DMS153 treated with DMSO at 0.1 percent for 48 hours (cell line): ENCODE results near the gene FGF1.

Source experiments
- DNase-seq: peaks from one replicate; lab custom pipeline; 2025; ENCODE audit not compliant: unreplicated experiment; lab: John Stamatoyannopoulos, UW

FGF1 gene

DNA sequence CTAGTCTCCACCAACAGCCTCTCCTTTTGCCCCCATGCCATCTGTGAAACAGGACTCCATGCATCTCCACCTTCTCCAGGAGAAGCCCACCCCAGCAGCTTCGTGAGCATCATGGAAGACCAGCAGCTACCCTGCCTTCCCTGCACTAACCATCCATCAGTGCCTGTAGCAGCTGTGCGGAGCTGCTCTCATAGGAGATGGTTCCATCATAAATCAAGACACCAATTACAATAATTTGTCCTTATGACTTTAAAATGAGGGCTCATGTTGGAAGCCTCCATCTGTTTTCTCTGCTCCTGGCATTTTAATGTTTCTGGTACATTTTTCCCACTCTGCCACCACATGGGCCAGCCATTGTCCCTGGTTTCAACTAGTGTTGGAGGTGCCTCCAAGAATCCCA, 69.9 kb downstream of the FGF1 start:
- no peak for DNase-seq

DNA sequence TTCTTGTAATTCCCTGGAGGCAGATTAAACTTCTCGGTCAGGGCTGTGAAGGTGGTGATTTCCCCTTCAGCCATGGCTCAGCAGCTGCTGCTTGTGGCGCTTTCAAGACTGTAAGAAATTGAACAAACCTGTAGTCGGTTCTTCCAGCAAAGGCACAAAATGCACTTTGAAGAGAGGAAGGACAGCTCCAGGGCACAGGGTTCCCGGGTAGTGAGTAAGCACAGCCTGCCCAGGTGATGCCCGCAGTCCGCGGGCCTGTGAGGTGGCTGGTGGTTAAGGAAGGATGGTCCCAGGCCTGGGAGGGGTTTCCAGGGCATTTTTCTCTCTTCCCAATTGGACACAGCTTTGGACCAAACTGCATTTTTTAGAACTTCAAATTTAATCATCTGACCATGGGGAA, 71.8 kb downstream of the FGF1 start:
- DNase-seq: no peak

DNA sequence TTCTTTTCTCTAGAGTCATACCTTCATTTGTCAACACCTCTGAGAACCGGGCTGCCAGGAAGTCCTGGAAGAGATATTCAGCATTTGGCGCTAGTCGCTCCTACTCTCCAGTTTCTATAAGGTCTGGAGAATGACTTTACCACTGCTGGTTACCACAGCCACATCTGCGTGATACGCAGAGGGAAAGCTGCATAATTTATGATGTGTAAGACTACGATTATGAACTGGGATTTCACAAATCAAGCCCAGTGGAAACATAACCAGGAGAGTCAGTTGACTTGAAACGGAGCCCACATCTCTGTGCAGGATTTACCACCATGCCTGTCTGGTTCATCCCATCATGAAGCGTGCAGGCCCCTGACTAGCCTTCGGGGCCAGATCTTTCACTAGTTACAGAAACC, 72.6 kb downstream of the FGF1 start:
- no peak for DNase-seq

DNA sequence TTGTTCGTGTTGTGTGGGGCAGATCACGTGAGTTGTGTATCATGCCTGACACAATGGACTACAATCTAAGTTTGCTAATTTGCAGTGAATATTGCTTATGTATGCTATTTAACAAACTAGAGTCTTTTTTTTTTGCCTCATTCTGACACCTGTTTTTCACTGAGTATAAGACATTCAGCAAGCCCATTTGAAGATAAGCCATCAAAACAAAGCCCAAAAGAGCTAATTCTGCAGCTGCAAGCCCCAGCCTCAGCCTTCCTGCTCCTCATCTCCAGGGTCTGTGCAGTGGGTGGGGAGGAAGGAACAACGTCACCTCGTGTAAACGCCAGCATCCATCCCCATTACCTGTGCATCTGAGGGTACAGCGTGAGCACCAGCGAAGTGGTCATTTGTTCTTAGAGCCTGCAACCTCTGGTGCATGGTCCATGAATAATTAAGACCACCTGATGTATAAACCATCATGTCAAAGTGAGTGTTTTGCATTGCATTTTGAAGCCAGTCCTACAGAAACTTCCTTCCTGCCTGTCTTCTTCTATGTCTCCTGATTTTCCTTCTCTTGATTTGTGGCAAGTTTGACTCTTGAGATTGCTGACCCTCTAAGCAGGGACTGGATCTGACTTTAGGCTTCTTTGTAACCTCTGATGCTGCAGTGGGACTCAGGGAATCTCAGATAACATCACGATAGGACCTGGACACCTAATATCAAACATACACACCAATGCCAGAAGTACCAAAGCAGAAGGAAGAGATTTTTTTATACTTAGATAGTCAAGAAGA, 73.2 kb downstream of the FGF1 start:
- DNase-seq: no peak

DNA sequence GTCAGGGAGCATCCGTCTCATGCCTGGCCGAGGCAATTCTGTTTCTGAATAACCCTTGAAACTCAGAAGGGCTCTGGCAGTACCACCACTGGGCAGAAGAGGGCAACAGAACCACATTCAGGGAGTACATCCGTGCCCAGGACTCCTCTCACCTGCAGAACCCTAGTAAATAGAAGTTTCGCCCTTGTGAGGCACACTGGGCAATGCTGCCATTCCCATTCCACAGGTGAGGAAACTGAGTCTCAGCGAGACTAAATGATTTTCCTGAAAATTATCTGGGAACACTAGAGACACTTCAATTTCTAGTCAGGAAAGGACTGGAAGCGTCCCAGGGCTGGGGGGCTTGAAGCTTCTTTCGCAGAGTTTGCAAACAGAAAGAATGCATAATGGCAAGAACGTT, 74.7 kb downstream of the FGF1 start:
- no peak for DNase-seq

DNA sequence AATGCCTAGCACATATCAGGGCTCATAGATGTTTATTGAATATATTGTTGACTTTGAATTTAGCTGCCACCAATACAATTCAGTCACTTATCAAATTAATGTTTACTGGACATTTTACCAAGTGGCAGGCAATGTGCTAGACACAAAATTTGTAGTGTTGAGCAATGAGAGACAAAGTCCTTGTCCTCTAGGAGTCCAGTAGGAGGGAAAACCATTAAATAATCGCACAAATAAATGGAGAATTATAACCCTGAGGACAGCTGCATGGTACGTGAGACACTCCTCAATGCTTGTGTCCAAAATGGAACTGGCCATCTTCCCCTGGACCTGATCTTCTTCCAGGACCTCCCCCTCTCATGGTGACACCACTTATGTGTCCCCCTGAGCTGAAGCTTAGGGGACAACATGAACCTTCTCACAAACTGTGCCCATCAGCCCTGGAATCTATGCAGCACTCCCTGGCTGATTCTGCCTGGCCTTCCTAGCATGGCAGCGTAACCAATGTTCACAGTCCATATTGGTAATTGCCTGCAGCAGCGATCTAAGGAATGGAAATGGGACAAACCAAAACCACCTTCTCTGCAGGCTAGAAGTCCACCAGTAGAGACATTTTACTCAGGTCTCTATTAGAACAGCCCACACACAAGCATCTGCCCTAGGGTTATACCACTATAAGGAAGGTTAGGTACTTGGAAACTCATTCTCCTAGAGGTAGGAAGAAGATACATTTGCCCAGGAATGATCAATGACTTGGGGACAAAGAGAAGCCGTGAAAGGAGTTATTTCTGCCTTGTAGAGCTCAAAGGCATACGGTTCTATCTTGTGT, 75.5 kb downstream of the FGF1 start:
- no peak for DNase-seq

DNA sequence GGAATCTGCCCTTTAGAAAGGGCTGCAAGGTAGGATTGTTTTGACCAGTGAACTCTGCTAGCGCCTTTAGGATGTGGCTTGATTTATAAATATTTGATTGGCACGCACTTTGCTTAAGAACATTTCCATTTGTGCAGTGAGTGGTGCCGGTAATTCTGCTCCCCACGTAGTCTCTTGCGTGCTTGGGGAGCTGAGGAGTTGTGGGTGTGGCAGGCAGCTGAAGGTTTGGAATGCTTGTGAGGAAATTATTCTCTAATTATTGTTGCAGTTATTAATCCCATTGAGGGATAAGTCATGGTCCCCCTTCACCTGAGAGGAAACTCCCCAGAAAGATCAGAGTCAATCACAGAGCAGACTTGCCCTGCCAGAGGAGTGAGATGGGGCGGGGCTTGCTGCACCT, 76.7 kb downstream of the FGF1 start:
- no peak for DNase-seq

DNA sequence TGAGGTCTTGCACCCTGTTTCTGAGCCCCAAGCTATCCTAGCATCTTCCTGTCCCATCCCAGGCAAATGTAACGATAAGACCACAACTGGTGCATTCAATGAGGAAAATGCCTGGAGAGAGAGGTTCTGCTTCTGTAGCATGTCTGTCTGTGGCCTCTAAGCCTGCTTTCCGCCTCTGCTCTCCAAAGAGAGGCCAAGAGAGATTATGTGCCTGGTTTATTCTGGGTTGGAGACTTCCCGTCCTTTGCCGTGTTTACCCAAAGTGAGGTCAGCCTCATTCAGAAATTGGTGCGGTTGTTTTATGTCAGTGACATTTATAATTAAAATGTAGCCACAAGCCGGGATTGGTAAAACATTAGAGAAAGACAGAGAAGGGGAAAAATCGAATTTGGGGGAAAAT, 77.8 kb downstream of the FGF1 start:
- DNase-seq: no peak

DNA sequence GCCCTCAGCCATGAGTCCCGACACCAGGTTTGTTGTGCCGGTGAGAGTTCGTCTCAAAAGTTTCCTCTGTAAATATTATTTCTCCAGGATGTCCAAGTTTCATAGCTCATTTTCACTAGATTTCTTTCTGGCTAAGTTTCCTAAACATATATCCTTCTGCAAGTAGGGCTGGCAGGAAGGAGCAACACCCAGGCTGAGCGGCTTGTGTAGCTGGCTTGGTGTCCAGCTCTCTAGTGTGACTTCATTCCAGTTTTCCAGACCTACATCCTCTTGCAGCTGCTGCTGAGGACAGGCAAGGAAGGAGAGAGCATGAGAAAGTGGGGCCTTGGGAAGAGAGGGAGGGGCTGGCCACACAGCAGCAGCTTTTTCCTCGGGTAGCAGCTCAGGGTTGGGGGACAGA, 80.3 kb downstream of the FGF1 start:
- DNase-seq: no peak

DNA sequence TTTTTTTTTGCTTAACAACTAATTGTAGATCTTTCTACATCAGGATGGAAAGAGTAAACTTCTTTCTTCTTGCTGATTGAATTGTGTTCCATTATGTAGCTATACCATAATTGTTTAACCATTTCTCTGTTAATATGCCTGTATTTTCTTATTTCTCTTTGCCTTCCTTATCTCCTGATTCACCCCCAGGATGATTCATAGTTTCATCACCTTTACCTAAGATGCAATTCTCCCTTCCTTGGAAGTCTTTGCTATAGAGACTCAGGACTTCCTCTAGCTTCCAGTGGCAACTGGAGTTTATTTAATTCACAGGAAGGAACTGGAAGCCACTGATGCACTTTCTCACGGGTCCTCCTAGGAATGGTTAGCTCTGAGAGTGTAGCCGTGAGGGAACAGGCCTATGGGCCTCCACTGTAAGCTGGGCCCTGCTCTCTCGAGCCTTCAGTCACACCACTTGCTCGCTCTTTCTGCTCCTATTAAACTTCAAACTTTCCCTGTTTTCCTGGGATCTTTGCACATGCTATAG, 83.1 kb downstream of the FGF1 start:
- DNase-seq: no peak

DNA sequence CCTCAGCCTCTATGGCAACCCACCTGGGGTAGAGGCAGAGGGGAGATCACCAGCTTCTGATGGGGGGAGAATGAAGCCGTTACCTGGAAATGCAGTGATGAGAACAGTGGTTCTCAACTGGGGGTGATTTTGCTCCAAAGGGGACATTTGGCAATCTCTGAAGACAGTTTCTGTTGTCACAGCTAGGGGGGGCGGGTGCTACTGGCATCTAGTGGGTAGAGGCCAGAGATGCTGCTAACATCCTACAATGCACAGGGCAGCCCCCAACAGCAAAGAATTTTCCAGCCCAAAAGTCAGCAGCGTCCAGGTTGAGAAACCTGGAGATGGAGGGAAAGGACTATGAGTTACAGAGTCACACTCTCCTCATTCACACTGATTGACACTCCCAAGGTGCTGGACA, 84.5 kb downstream of the FGF1 start:
- DNase-seq: no peak

DNA sequence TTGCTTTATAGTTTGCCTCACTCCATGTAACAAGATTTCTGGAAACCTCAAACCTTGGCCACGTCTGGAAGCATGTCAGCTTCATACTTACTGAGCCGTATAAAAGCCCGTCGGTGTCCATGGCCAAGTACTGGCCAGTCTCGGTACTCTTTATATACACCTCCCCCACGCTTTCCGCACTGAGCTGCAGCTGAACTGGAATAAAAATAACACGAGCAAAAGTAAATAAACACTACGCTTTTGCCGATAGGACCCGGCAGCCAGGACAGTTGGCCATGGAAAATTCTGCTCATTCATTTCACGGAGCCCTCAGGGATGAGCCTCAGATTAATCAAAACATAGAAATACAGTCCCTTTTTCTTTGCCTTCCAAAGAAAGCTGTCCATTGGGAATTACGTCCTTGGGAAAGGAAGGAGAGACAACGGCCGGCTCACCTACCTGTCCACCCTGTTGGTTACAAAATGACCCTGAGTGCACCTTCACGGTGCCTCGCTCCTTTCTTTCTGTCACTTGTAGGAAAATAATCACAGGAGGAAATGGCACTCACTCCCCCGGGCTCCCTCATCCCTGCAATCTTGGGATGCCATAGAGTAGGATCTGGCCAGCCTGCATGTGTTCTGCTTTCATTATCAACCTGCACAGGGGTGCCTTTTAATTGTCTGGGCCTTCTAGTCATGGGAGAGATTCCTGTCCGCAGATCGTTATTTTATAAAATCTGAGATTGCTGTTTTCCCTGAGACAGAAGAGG, 85.1 kb downstream of the FGF1 start:
- DNase-seq: no peak

DNA sequence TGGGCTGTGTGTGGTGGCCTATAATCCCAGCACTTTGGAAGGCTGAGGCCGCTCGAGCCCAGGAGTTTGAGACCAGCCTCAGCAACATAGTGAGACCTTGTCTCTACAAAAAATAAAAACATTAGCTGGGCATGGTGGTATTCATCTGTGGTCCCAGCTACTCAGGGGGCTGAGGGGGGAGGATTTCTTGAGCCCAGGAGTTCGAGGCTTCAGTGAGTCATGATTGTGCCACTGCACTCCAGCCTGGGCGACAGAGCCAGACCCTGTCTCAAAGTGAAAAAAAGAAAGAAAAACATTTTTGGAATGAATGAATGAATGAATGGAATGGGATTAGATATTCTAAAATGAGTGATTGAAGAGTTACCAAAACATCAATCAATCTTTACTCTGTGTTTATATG, 85.8 kb downstream of the FGF1 start:
- no peak for DNase-seq

DNA sequence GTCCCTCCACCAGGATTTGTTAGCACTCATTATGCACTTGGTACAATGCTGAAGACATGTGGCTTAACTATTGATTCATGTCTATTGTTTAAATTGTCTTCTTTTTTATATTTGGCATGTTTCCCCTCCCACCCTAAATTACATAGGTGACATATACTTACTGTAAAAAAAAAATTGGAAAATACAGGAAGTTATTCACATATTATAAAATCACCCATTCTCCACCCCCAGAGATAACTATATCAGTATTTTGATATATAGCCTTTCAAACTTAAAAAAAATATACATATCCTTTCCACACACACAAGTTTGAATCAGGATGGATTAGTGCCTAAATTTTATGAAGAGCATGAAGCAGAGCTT, 87.6 kb downstream of the FGF1 start:
- no peak for DNase-seq

DNA sequence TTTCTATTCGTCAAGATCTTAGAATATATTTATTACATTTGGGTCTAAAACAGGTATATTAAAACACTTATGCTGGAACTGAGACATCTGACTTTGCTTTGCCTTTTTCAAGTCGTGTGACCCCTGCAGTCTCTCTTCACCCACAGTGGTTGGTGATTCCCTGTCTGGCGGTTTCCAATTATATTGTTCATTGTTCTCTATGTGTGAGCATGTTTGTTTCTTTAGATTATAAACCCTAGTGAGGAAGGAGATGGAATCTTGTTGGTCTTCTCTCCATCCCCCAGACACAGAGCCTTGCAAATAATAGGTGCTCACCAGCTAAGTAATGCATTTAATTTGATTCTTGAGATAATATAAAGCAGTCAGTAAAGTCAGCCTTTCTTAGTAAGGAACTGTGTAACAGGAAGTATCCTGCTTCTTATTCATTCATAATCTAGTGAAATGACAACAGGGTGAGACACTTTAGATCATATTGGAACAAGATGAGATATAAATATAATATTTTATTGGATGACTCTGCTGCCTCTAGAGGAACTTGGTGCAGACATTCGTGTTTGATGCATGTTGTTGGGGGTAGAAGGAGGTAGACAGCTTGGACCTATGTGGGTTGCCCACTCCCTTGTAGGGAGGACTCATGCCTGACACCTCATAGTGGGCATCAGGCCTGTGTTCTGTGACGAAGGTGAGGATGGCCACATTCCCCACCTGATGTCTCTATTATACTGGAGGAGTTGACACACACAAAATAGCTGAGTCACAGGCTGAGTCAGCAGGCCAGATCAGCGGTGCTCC, 88.1 kb downstream of the FGF1 start:
- DNase-seq: no peak

DNA sequence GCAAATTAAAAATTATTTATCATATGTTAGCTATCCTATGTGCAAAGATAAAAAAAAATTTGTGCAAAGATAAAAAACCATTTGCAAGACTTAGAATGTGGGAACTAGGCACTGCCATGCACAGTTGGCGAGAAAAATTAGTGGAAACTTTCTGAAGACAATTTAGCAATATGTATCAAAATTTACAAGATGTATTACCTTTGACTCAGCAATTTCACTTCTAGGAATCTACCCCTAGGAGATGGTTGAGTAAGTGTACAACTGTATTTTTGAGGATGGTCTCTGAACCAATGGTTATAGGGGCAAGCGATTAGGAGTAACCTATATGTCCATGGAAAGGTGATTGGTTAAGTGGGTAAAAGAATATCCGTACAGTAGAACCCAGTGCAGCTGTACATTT, 88.9 kb downstream of the FGF1 start:
- no peak for DNase-seq

DNA sequence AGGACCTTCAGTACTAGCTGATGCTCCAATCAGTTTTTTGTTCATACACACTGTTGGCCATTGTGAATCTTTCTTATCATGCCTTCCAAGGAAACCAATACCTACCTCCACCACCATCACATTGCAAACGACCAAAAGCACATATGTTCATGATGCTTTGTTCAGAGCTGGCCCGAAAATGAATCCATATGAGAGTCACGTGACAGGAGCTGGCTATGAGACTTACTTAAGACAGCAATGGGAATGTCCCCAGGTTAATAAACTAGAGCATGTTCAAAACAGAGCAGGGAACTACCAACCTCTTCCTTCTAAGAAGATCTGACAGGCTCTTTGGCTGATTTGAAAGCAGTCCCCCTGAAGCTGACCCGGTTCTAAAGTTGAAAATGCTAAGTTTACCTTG, 93.5 kb downstream of the FGF1 start:
- no peak for DNase-seq

DNA sequence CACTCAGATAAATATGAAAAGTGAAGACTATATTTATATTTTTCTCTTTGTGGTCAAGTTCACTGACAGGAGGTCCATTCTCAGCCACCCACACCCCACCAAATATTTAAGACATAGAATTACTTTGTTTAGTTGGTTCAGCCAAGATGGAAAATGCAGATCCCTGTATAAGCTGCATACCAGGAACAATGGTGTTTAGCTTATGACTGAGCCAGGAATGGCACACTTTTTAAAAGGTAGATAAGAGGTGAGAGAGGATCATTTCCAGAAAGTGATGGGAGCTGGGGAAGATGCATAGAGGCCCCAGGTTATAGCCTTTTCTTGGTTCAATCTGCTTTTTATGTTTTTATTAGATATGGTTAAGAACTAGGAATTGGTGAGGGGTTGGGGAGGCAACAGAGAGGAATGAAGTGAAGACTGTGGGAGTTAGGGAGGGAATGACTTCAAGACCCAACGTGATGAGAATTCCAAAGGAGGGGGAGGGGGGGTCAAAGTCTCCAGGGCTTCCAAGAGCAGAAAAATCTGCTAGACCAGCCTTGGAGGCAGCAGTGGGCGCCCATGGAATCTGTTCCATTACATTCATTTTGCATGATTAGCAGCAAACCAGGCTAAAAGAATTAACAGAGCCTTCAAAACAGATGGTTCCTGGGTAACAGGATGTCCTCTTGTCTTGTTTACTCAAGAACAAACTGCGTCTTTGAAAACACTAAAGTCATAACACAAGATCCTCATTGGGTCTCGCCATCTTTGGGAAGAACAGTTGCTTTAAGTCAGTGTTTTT, 95.2 kb downstream of the FGF1 start:
- no peak for DNase-seq

DNA sequence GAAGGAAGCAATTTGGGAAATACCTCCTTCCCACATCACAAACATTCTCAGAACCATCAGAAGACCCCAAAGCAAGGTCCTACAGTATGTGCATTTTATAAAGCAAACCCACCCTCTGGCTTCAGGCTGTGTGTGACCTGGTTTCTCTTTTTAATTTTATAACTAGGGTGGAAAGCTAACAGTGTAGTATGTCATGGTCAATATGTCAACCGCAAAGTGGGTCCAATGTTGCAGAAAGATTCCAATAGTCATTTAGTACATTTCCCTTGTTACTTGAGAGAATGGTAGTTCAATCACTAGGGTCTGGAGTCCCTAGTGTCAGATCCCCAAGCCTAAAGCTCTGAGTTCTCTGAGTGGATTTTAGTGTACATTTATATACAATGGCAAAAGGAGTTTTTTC, 96.2 kb downstream of the FGF1 start:
- DNase-seq: no peak

DNA sequence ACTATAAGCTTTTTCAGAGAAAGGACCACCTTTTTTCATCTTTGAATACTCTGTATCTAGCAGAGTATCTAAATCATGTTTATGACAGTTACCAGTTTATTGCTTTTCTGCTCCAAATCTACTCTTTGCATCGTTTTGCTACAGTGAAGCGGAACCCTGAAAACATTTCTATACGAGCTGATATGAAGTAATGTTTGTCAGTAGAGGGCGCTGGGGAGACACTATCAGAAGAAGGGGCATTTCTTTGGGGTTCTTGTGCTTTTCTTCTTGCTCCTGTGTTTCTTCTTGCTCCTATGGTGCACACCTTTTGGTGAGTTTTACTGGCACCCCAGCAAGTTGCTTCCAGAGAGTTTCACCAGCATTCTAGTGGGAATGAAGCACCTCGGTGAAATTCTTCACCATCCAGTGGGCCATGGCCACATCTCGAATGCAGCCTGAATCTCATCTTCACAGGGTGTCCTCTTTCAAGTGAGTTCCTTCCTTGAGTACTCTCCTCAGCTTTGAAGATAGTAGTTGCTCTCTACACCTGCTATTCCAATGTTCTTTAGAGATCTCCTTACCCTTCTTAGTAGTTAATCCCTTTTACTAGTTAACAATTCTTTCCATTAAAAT, 98.4 kb downstream of the FGF1 start:
- DNase-seq: no peak
